Vagina (tissue), 2 donors: ENCODE results near the gene CACTIN. TPM values are rescaled to one million over a fixed set of nuclear protein-coding genes. Genes with fewer than 3 reads are reported as not detected.

Experiments
- DNase-seq, 2 donors: peaks; one replicate each; pipeline ENCODE4 v3.0.0-alpha.2; 2017; ENCODE audit errors: extremely low spot score in 2 of 2
- H3K27ac ChIP-seq: fragments of 200-600 bp; sonication (generic); one replicate; pipeline ENCODE4 v1.5.1; 2019
- H3K27me3 ChIP-seq: fragments of 200-600 bp; sonication (generic); one replicate; pipeline ENCODE4 v1.5.1; 2019
- H3K36me3 ChIP-seq, 2 donors: fragments of 200-600 bp; sonication (generic); one replicate each; pipeline ENCODE4 v1.5.1; 2017 to 2019
- H3K4me1 ChIP-seq: fragments of 200-600 bp; sonication (generic); one replicate; pipeline ENCODE4 v1.5.1; 2019
- H3K4me3 ChIP-seq, 2 donors: fragments of 200-600 bp; sonication (generic); 1 replicate in 1 of 2; 2 replicates in 1 of 2; pipeline ENCODE4 v1.5.1; 2016 to 2019
- H3K9me3 ChIP-seq: fragments of 200-600 bp; sonication (generic); one replicate; pipeline ENCODE4 v1.5.1; 2019
- CTCF ChIP-seq, 3 experiments: fragments of 450-650 bp in 2 of 3; fragments of 200-600 bp in 1 of 3; sonication (generic) in 1 of 3; IDR thresholded peaks; one replicate each; pipeline ENCODE4 v1.5.1; 2017 to 2019; ENCODE audit warnings: antibody characterized with exemption in 3 of 3, mild to moderate bottlenecking in 2 of 3, moderate library complexity in 2 of 3
- POLR2A ChIP-seq, 2 donors: fragments of 450-650 bp; IDR thresholded peaks; one replicate each; pipeline ENCODE4 v1.6.1; 2017; ENCODE audit warnings: antibody characterized with exemption in 2 of 2, mild to moderate bottlenecking in 2 of 2, moderate library complexity in 2 of 2
- POLR2AphosphoS5 ChIP-seq, 2 donors: sonication (generic); formaldehyde crosslinking; IDR thresholded peaks; one replicate each; pipeline ENCODE4 v1.9.0; 2017; ENCODE audit warnings: antibody characterized with exemption in 2 of 2, mild to moderate bottlenecking in 2 of 2, low read depth in 1 of 2; ENCODE audit not compliant: insufficient read depth in 1 of 2
- intact Hi-C: fragments of 100-400 bp; cut with DNase I; formaldehyde crosslinking; loops from one replicate; pipeline ENCODE4 v1.15.1; 2023
- small RNA-seq: library from RNA; depleted of rRNA; stranded (forward); fragments of <200 nt; gene quantifications from one replicate; pipeline ENCODE3, GENCODE V24; 2016
- total RNA-seq: library from RNA; depleted of rRNA; stranded (reverse); fragments of >200 nt; gene quantifications from one replicate; pipeline ENCODE4 v1.2.3, GENCODE V29; 2016

CACTIN gene
- total RNA-seq, 1 donor from 2014 or later, result 36.3 TPM

- H3K4me1 ChIP-seq, result no peaks in the 10 kb centered on the region
- no peaks in the 10 kb centered on the region for H3K27me3 ChIP-seq
- no peak overlapping the region for H3K4me3 ChIP-seq
- DNase-seq, result no peak
- H3K9me3 ChIP-seq, result no peaks in the 10 kb centered on the region
- intact Hi-C loops, result no loop called here
- H3K36me3 ChIP-seq, result no peaks in the 10 kb centered on the region
- TF ChIP-seq CTCF (IDR thresholded peaks at IDR 0.05) (no peak), POLR2A (IDR thresholded peaks at IDR 0.05) (no peak), POLR2AphosphoS5 (IDR thresholded peaks at IDR 0.05; ENCODE audit: insufficient read depth in 1 of 2, low read depth in 1 of 2) (no peak)
- no peak overlapping the region for H3K27ac ChIP-seq
Observed at GRCh38 chr19:3565139-3565538, 61.5 kb downstream of the CACTIN start.

GRCh38 chr19:3563709-3564524 is 62.7 kb downstream of the CACTIN start:
- TF ChIP-seq POLR2AphosphoS5 (IDR thresholded peaks at IDR 0.05; ENCODE audit: insufficient read depth in 1 of 2, low read depth in 1 of 2), result no peak
- TF ChIP-seq POLR2A (IDR thresholded peaks at IDR 0.05), result no peak
- TF ChIP-seq CTCF (IDR thresholded peaks at IDR 0.05), result no peak
- no peaks in the 10 kb centered on the region for H3K36me3 ChIP-seq
- intact Hi-C loops, result no loop called here
- H3K27ac ChIP-seq, result no peak overlapping the region
- DNase-seq, result no peak
- no peak overlapping the region for H3K4me3 ChIP-seq
- H3K27me3 ChIP-seq, result no peaks in the 10 kb centered on the region
- no peaks in the 10 kb centered on the region for H3K9me3 ChIP-seq
- no peaks in the 10 kb centered on the region for H3K4me1 ChIP-seq

Small RNA genes within 50 kb of the gene (small RNA-seq; reads per million reads assigned to genes)
- gene AC005786.1, result not detected

Other genes starting within 250 kb of the CACTIN start
- not detected for gene SMIM24, start 146.3 kb downstream of the CACTIN start, total RNA-seq
- gene SMIM44, start 143.3 kb downstream of the CACTIN start, total RNA-seq, result not detected
- gene DOHH, start 126.1 kb downstream of the CACTIN start, total RNA-seq, result 15.0 TPM
- gene FZR1, start 120.5 kb downstream of the CACTIN start, total RNA-seq, result 29.2 TPM
- gene TEKTIP1, start 87.6 kb downstream of the CACTIN start, total RNA-seq, result not detected
- 48.4 TPM for gene MFSD12, start 69.2 kb downstream of the CACTIN start, total RNA-seq
- 92.8 TPM for gene HMG20B, start 53.8 kb downstream of the CACTIN start, total RNA-seq
- 0.25 TPM for gene GIPC3, start 41.3 kb downstream of the CACTIN start, total RNA-seq
- gene TBXA2R, start 19.9 kb downstream of the CACTIN start, total RNA-seq, result 1.7 TPM
- 24.1 TPM for gene PIP5K1C, start 73.7 kb upstream of the CACTIN start, total RNA-seq
- 17.7 TPM for gene TJP3, start 81.6 kb upstream of the CACTIN start, total RNA-seq
- 46.2 TPM for gene APBA3, start 134.9 kb upstream of the CACTIN start, total RNA-seq
- 30.4 TPM for gene MRPL54, start 135.9 kb upstream of the CACTIN start, total RNA-seq
- gene RAX2, start 145.4 kb upstream of the CACTIN start, total RNA-seq, result not detected
- 1.2 TPM for gene MATK, start 159.6 kb upstream of the CACTIN start, total RNA-seq
- gene ZFR2, start 242.2 kb upstream of the CACTIN start, total RNA-seq, result not detected